ENCODE measurements around the gene APOBEC3C. TPM values are rescaled to one million over a fixed set of nuclear protein-coding genes. Genes with fewer than 3 reads are reported as not detected.

The APOBEC3C gene
- total RNA-seq, 1 donor from 2014 or later = 16.2 TPM

- intact Hi-C loops (cut with DNase I) = no loop called here
- no peaks in the 10 kb centered on the region for H3K27me3 ChIP-seq
- H3K4me1 ChIP-seq = no peaks in the 10 kb centered on the region
- no peak for DNase-seq (ENCODE audit: extremely low spot score in 2 of 2)
- H3K4me3 ChIP-seq = no peak overlapping the region
- TF ChIP-seq POLR2A (IDR thresholded peaks at IDR 0.05) (no peak), POLR2AphosphoS5 (IDR thresholded peaks at IDR 0.05; ENCODE audit: insufficient read depth in 1 of 2, low read depth in 1 of 2) (no peak), CTCF (IDR thresholded peaks at IDR 0.05) (no peak)
- no peaks in the 10 kb centered on the region for H3K36me3 ChIP-seq
- H3K9me3 ChIP-seq = no peaks in the 10 kb centered on the region
- H3K27ac ChIP-seq = no peak overlapping the region
Observed at GRCh38 chr22:38966942-38967341, 47.1 kb upstream of the APOBEC3C start.

GRCh38 chr22:38967451-38968450 is 46.3 kb upstream of the APOBEC3C start:
- no peak for TF ChIP-seq POLR2AphosphoS5 (IDR thresholded peaks at IDR 0.05; ENCODE audit: insufficient read depth in 1 of 2, low read depth in 1 of 2)
- TF ChIP-seq POLR2A (IDR thresholded peaks at IDR 0.05) = no peak
- no peak for TF ChIP-seq CTCF (IDR thresholded peaks at IDR 0.05)
- intact Hi-C loops (cut with DNase I) = no loop called here
- Histone ChIP-seq H3K4me3 (no peak overlapping the region), H3K4me1 (no peaks in the 10 kb centered on the region), H3K27ac (no peak overlapping the region), H3K9me3 (no peaks in the 10 kb centered on the region), H3K36me3 (no peaks in the 10 kb centered on the region), H3K27me3 (no peaks in the 10 kb centered on the region)
- DNase-seq (ENCODE audit: extremely low spot score in 2 of 2) = no peak

GRCh38 chr22:38968801-38969200 is 45.3 kb upstream of the APOBEC3C start:
- DNase-seq (ENCODE audit: extremely low spot score in 2 of 2) = no peak
- intact Hi-C loops (cut with DNase I) = no loop called here
- TF ChIP-seq POLR2AphosphoS5 (IDR thresholded peaks at IDR 0.05; ENCODE audit: insufficient read depth in 1 of 2, low read depth in 1 of 2) = no peak
- TF ChIP-seq POLR2A (IDR thresholded peaks at IDR 0.05) = no peak
- no peak for TF ChIP-seq CTCF (IDR thresholded peaks at IDR 0.05)
- H3K9me3 ChIP-seq = no peaks in the 10 kb centered on the region
- no peaks in the 10 kb centered on the region for H3K27me3 ChIP-seq
- H3K36me3 ChIP-seq = no peaks in the 10 kb centered on the region
- H3K4me3 ChIP-seq = no peak overlapping the region
- H3K27ac ChIP-seq = no peak overlapping the region
- no peaks in the 10 kb centered on the region for H3K4me1 ChIP-seq

- Histone ChIP-seq H3K9me3 (no peaks in the 10 kb centered on the region), H3K4me3 (no peak overlapping the region), H3K27me3 (no peaks in the 10 kb centered on the region), H3K4me1 (no peaks in the 10 kb centered on the region), H3K27ac (no peak overlapping the region), H3K36me3 (no peaks in the 10 kb centered on the region)
- intact Hi-C loops (cut with DNase I) = no loop called here
- TF ChIP-seq POLR2A (IDR thresholded peaks at IDR 0.05) (no peak), POLR2AphosphoS5 (IDR thresholded peaks at IDR 0.05; ENCODE audit: insufficient read depth in 1 of 2, low read depth in 1 of 2) (no peak), CTCF (IDR thresholded peaks at IDR 0.05) (no peak)
- DNase-seq (ENCODE audit: extremely low spot score in 2 of 2) = no peak
Observed at GRCh38 chr22:38970551-38970950, 43.5 kb upstream of the APOBEC3C start.

- intact Hi-C loops (cut with DNase I) = no loop called here
- H3K36me3 ChIP-seq = no peaks in the 10 kb centered on the region
- no peak overlapping the region for H3K4me3 ChIP-seq
- H3K4me1 ChIP-seq = no peaks in the 10 kb centered on the region
- TF ChIP-seq CTCF (IDR thresholded peaks at IDR 0.05) = no peak
- no peak for TF ChIP-seq POLR2AphosphoS5 (IDR thresholded peaks at IDR 0.05; ENCODE audit: insufficient read depth in 1 of 2, low read depth in 1 of 2)
- TF ChIP-seq POLR2A (IDR thresholded peaks at IDR 0.05) = no peak
- no peaks in the 10 kb centered on the region for H3K9me3 ChIP-seq
- no peak overlapping the region for H3K27ac ChIP-seq
- H3K27me3 ChIP-seq = no peaks in the 10 kb centered on the region
- no peak for DNase-seq (ENCODE audit: extremely low spot score in 2 of 2)
Observed at GRCh38 chr22:38971202-38971601, 42.9 kb upstream of the APOBEC3C start.

Measured in vagina (tissue), 2 donors.